ENCODE data around the gene TMEM40.
"Not testable (repeated sequence)": the region's sequence is repeated elsewhere in the genome, so short reads cannot be mapped to it uniquely, and the experiment has no call there.

TMEM40 gene

GRCh38 chr3:12729051-12729651 lies 29.9 kb downstream of the TMEM40 start:
- no peaks in the 10 kb centered on the region for H3K9me3 ChIP-seq (ENCODE audit: control insufficient read depth in 1 of 2, low read length in 2 of 2)
- H3K4me3 ChIP-seq (ENCODE audit: low read depth in 1 of 2, low read length in 2 of 2): no peak overlapping the region
- H3K36me3 ChIP-seq (ENCODE audit: control insufficient read depth in 1 of 2, insufficient read depth in 2 of 2, low read length in 2 of 2): no peaks in the 10 kb centered on the region
- peaks cover 0 to 4% of the 10 kb centered on the region in 2 donors for H3K4me1 ChIP-seq (ENCODE audit: control insufficient read depth in 1 of 2, insufficient read depth in 2 of 2, low read length in 2 of 2)
- no peak overlapping the region for H3K27ac ChIP-seq (ENCODE audit: low read length)
- H3K27me3 ChIP-seq (ENCODE audit: low read depth, low read length): no peaks in the 10 kb centered on the region

- Histone ChIP-seq H3K27ac (ENCODE audit: low read length) (no peak overlapping the region), H3K4me1 (ENCODE audit: control insufficient read depth in 1 of 2, insufficient read depth in 2 of 2, low read length in 2 of 2) (peaks cover 0 to 4% of the 10 kb centered on the region in 2 donors), H3K4me3 (ENCODE audit: low read depth in 1 of 2, low read length in 2 of 2) (no peak overlapping the region), H3K36me3 (ENCODE audit: control insufficient read depth in 1 of 2, insufficient read depth in 2 of 2, low read length in 2 of 2) (no peaks in the 10 kb centered on the region), H3K27me3 (ENCODE audit: low read depth, low read length) (no peaks in the 10 kb centered on the region), H3K9me3 (ENCODE audit: control insufficient read depth in 1 of 2, low read length in 2 of 2) (no peaks in the 10 kb centered on the region)
Measured at GRCh38 chr3:12727937-12728336, 31.1 kb downstream of the TMEM40 start.

GRCh38 chr3:12727481-12727880 lies 31.6 kb downstream of the TMEM40 start:
- Histone ChIP-seq H3K4me3 (ENCODE audit: low read depth in 1 of 2, low read length in 2 of 2) (no peak overlapping the region), H3K27ac (ENCODE audit: low read length) (no peak overlapping the region), H3K9me3 (ENCODE audit: control insufficient read depth in 1 of 2, low read length in 2 of 2) (no peaks in the 10 kb centered on the region), H3K27me3 (ENCODE audit: low read depth, low read length) (no peaks in the 10 kb centered on the region), H3K36me3 (ENCODE audit: control insufficient read depth in 1 of 2, insufficient read depth in 2 of 2, low read length in 2 of 2) (no peaks in the 10 kb centered on the region), H3K4me1 (ENCODE audit: control insufficient read depth in 1 of 2, insufficient read depth in 2 of 2, low read length in 2 of 2) (peaks cover 0 to 4% of the 10 kb centered on the region in 2 donors)

GRCh38 chr3:12725436-12725835 lies 33.6 kb downstream of the TMEM40 start:
- Histone ChIP-seq H3K27me3 (ENCODE audit: low read depth, low read length) (no peaks in the 10 kb centered on the region), H3K36me3 (ENCODE audit: control insufficient read depth in 1 of 2, insufficient read depth in 2 of 2, low read length in 2 of 2) (no peaks in the 10 kb centered on the region), H3K27ac (ENCODE audit: low read length) (no peak overlapping the region), H3K4me3 (ENCODE audit: low read depth in 1 of 2, low read length in 2 of 2) (no peak overlapping the region), H3K9me3 (ENCODE audit: control insufficient read depth in 1 of 2, low read length in 2 of 2) (no peaks in the 10 kb centered on the region), H3K4me1 (ENCODE audit: control insufficient read depth in 1 of 2, insufficient read depth in 2 of 2, low read length in 2 of 2) (peaks cover 0 to 4% of the 10 kb centered on the region in 2 donors)

GRCh38 chr3:12724794-12725193 lies 34.3 kb downstream of the TMEM40 start:
- H3K9me3 ChIP-seq (ENCODE audit: control insufficient read depth in 1 of 2, low read length in 2 of 2): no peaks in the 10 kb centered on the region
- no peak overlapping the region for H3K4me3 ChIP-seq (ENCODE audit: low read depth in 1 of 2, low read length in 2 of 2)
- H3K36me3 ChIP-seq (ENCODE audit: control insufficient read depth in 1 of 2, insufficient read depth in 2 of 2, low read length in 2 of 2): no peaks in the 10 kb centered on the region
- peaks cover 6 to 11% of the 10 kb centered on the region in 2 donors for H3K4me1 ChIP-seq (ENCODE audit: control insufficient read depth in 1 of 2, insufficient read depth in 2 of 2, low read length in 2 of 2)
- H3K27ac ChIP-seq (ENCODE audit: low read length): no peak overlapping the region
- H3K27me3 ChIP-seq (ENCODE audit: low read depth, low read length): no peaks in the 10 kb centered on the region

- H3K4me1 ChIP-seq (ENCODE audit: control insufficient read depth in 1 of 2, insufficient read depth in 2 of 2, low read length in 2 of 2); H3K27me3 ChIP-seq (ENCODE audit: low read depth, low read length); H3K36me3 ChIP-seq (ENCODE audit: control insufficient read depth in 1 of 2, insufficient read depth in 2 of 2, low read length in 2 of 2); H3K4me3 ChIP-seq (ENCODE audit: low read depth in 1 of 2, low read length in 2 of 2); H3K27ac ChIP-seq (ENCODE audit: low read length); H3K9me3 ChIP-seq (ENCODE audit: control insufficient read depth in 1 of 2, low read length in 2 of 2): not testable (repeated sequence)
Measured at GRCh38 chr3:12723362-12723761, 35.7 kb downstream of the TMEM40 start.

- H3K4me3 ChIP-seq (ENCODE audit: low read depth in 1 of 2, low read length in 2 of 2): no peak overlapping the region
- no peaks in the 10 kb centered on the region for H3K36me3 ChIP-seq (ENCODE audit: control insufficient read depth in 1 of 2, insufficient read depth in 2 of 2, low read length in 2 of 2)
Measured at GRCh38 chr3:12722226-12722625, 36.8 kb downstream of the TMEM40 start.

GRCh38 chr3:12719984-12720898 lies 38.8 kb downstream of the TMEM40 start:
- H3K4me1 ChIP-seq (ENCODE audit: control insufficient read depth in 1 of 2, insufficient read depth in 2 of 2, low read length in 2 of 2): peaks cover 9 to 13% of the 10 kb centered on the region in 2 donors
- no peak overlapping the region for H3K27ac ChIP-seq (ENCODE audit: low read length)
- H3K27me3 ChIP-seq (ENCODE audit: low read depth, low read length): no peaks in the 10 kb centered on the region
- peak overlapping the region; percentile 55 to 67 for H3K4me3 ChIP-seq (ENCODE audit: low read depth in 1 of 2, low read length in 2 of 2)
- H3K9me3 ChIP-seq (ENCODE audit: control insufficient read depth in 1 of 2, low read length in 2 of 2): no peaks in the 10 kb centered on the region
- H3K36me3 ChIP-seq (ENCODE audit: control insufficient read depth in 1 of 2, insufficient read depth in 2 of 2, low read length in 2 of 2): no peaks in the 10 kb centered on the region

More at GRCh38 chr3:12722226-12722625, 36.8 kb downstream of the TMEM40 start:
- no peaks in the 10 kb centered on the region for H3K27me3 ChIP-seq (ENCODE audit: low read depth, low read length)
- no peaks in the 10 kb centered on the region for H3K9me3 ChIP-seq (ENCODE audit: control insufficient read depth in 1 of 2, low read length in 2 of 2)
- no peak overlapping the region for H3K27ac ChIP-seq (ENCODE audit: low read length)
- H3K4me1 ChIP-seq (ENCODE audit: control insufficient read depth in 1 of 2, insufficient read depth in 2 of 2, low read length in 2 of 2): peaks cover 9 to 10% of the 10 kb centered on the region in 2 donors

- peak overlapping the region; percentile 55 to 67 for H3K4me3 ChIP-seq (ENCODE audit: low read depth in 1 of 2, low read length in 2 of 2)
Measured at GRCh38 chr3:12719541-12719940, 39.5 kb downstream of the TMEM40 start.

GRCh38 chr3:12716605-12717151 lies 42.4 kb downstream of the TMEM40 start:
- Histone ChIP-seq H3K36me3 (ENCODE audit: control insufficient read depth in 1 of 2, insufficient read depth in 2 of 2, low read length in 2 of 2) (no peaks in the 10 kb centered on the region), H3K4me3 (ENCODE audit: low read depth in 1 of 2, low read length in 2 of 2) (no peak overlapping the region), H3K4me1 (ENCODE audit: control insufficient read depth in 1 of 2, insufficient read depth in 2 of 2, low read length in 2 of 2) (peaks cover 9 to 13% of the 10 kb centered on the region in 2 donors), H3K9me3 (ENCODE audit: control insufficient read depth in 1 of 2, low read length in 2 of 2) (no peaks in the 10 kb centered on the region), H3K27ac (ENCODE audit: low read length) (no peak overlapping the region), H3K27me3 (ENCODE audit: low read depth, low read length) (no peaks in the 10 kb centered on the region)

More at GRCh38 chr3:12719541-12719940, 39.5 kb downstream of the TMEM40 start:
- no peaks in the 10 kb centered on the region for H3K36me3 ChIP-seq (ENCODE audit: control insufficient read depth in 1 of 2, insufficient read depth in 2 of 2, low read length in 2 of 2)
- no peaks in the 10 kb centered on the region for H3K9me3 ChIP-seq (ENCODE audit: control insufficient read depth in 1 of 2, low read length in 2 of 2)
- no peak overlapping the region for H3K27ac ChIP-seq (ENCODE audit: low read length)
- H3K4me1 ChIP-seq (ENCODE audit: control insufficient read depth in 1 of 2, insufficient read depth in 2 of 2, low read length in 2 of 2): peaks cover 9 to 13% of the 10 kb centered on the region in 2 donors
- H3K27me3 ChIP-seq (ENCODE audit: low read depth, low read length): no peaks in the 10 kb centered on the region

- no peaks in the 10 kb centered on the region for H3K9me3 ChIP-seq (ENCODE audit: control insufficient read depth in 1 of 2, low read length in 2 of 2)
- no peak overlapping the region for H3K27ac ChIP-seq (ENCODE audit: low read length)
- H3K4me3 ChIP-seq (ENCODE audit: low read depth in 1 of 2, low read length in 2 of 2): no peak overlapping the region
- no peaks in the 10 kb centered on the region for H3K36me3 ChIP-seq (ENCODE audit: control insufficient read depth in 1 of 2, insufficient read depth in 2 of 2, low read length in 2 of 2)
- H3K4me1 ChIP-seq (ENCODE audit: control insufficient read depth in 1 of 2, insufficient read depth in 2 of 2, low read length in 2 of 2): peaks cover 0 to 4% of the 10 kb centered on the region in 2 donors
- no peaks in the 10 kb centered on the region for H3K27me3 ChIP-seq (ENCODE audit: low read depth, low read length)
Measured at GRCh38 chr3:12714278-12714677, 44.8 kb downstream of the TMEM40 start.
